Measurements from ENCODE around the gene TTC7B.

TTC7B gene

DNA sequence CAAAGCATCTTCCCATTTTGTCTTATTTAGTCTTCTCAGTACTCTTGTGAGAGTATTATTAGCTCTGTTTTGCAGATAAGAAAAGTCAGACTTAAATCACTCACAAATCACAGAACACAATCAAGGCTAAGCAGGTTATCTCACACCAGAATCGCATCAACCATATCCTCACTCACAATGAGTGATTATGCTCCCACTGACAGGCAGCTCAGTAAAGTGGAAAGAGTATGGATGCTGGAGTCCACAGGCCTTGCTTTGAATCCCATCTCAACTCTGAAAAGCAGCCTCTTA lies 43.1 kb downstream of the TTC7B start:
- DNase-seq, result no peak

DNA sequence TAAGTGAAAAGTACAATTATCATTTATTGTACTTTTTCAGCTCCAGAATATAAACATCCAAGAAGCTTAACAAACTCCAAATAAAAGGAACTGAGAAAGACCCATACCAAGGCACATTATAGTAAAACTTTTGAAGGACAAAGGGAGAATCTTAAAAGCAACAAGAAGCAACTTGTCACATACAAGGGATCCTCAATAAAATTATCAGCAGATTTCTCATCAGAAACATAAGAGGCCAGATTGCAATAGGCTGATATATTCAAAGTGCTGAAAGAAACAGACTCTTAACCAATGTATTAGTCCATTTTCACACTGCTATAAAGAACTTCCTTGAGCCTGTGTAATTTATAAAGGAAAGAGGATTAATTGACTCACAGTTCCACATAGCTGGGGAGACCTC lies 48.3 kb downstream of the TTC7B start:
- no peak for DNase-seq

DNA sequence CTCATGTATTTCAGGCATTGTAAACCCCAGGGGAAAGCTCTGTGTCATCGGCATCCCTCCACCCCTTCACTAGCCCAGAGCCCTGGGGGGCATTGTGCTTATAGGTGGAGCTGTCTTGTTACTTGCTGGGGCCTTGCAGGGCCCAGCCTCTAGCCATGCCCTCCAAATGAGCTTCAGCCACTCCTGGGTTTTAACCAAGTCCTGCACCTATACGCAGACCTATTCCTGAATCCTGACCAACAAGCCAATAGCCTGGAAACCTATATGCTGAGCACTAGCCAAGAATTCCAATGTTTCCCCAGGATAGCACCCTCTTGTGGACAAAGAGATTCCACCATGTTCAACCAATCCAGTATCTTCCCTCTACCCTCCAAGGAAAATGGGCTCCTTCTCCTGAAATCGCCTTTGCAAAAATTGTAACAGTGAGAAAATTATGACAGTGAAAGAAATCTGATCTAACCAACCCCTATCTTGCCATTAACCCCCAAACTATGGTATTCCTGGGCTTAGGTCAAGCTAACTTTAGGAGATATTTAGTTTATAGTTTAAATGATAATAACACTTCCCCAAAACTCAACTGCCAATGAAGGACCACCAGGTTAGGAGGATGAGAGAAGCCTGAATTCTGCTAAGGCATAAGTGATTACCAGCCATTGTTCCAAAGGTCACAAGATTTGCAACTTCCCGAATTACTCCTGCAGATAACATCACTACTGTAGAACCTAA lies 55.5 kb downstream of the TTC7B start:
- DNase-seq, result peak; percentile 58

DNA sequence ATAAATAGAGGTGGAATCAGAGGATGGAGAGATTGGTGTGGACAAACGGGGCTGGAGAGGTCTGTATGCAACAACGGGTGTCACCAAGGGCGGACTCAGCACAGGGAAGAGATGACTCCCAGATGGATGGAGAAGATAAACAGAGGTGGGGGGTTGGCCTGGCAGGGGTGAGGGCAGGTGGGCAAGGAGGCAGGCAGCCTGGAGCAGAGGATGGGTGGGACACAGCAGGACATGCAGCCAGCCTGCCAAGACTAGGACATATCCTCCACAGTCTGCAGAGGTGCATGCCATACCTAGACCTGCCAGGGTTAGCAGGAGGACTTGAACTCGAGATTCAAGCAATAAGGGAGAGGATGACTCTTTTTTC lies 56.2 kb downstream of the TTC7B start:
- no peak for DNase-seq

DNA sequence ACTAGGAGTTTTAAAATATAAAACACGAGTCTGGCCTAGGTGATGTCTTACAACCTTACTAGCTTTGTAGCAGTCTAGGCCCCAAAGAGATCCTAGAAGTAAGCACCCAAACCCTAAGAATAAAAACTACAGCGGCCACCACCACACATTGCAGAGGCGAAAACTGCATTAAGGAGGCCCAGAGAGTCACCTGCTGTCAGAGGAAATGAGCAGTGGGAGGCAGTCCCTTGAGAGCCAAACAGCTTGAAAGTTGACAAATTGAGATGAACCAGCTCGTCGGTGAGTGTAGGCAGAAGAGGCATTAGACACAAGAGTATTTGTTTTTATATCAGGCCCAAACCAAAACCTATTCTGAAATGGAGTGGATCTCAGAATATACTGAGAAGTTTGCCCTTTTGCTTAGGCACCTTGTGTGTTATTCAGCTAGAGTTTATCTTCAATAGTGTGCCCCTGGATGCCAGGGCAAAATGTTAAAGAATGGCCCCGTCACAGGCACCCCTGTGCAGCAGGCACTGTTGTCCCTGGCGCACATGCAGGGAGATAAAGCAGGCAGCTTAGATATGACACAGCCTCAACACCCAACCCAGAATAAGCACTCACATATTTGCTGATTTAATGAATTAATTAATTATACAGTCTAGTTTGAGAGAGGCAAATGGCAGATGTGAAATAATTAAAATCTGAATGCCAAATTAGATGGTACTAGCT lies 56.7 kb downstream of the TTC7B start:
- no peak for DNase-seq

DNA sequence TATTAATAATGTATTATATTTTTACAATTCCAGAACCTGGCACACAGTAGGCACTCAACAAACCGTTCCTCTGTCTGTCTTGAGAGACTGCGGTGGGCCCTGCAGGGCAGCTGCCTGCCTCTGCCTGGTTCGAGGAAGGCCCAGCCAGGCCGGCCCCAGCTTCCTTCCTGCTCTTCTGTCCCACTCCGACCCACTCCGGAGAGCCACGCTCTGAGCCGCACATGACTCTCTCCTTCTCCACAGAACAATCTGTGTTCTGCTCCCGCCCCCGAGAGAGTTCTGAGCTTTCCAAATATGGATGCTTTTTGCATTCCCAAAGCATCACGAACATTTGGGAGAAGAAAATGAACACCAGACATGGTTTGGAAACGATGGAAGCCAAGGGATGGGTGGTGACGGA lies 57.3 kb downstream of the TTC7B start:
- no peak for DNase-seq

DNA sequence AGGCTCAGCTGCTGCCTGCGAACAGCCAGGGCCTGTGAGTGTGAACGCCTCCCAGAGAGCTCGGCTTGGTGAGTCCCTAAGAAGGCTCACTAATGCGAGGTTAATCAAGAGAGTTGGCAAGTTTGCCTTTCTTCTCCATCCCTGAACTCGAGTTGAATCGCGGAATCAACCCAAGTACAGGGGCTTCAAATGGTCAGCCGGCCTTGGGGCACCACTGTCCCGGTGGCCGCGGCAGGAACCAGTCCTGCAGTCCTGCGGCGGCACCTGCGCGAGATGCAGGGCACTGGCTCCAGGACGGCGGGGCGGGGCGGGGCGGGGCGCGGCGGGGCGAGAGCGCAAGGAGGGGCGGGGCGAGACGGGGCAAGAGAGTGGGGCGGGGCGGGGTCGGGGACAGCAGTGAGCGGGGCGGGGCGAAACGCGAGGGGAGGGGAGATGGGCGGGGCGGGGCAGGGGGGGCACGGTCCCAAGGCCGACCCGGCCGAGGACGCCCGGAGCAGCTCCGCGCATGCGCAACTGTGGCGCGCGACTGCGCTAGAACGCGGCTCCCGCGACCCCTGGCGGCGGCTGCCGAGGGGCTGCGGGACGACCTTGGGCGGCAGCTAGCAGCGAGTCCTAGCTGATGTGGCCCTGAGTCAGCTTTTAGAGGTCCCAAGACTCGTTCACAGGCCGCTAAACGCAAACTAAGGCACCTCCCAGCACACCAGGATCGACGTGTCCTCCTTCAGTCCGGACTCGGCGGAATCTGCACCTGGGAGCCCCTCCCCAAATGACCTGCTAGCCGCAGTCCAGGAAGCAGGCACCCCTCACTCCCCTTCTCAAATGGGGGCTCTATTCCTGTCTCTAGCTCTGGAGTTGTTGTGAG lies 58.0 kb downstream of the TTC7B start:
- DNase-seq, result peak; percentile 48

DNA sequence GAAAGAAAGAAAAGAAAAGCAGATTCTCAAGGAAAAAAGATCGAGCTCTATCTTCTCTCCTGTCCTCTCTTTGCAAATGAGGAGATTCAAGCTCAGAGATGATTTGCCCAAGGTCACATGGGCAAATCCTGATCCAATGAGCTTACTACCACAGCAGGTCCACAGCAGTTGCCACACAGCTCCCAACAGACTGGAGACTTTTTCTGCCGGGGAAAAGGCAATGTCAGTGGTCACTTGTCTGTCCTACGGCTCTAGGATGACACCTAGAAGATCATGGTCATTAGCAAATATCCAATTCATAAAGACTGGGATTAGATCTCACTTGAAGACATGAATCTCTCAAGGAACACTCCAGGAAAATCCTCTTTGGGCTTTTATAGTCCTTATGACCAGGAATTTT lies 58.8 kb downstream of the TTC7B start:
- DNase-seq, result no peak

DNA sequence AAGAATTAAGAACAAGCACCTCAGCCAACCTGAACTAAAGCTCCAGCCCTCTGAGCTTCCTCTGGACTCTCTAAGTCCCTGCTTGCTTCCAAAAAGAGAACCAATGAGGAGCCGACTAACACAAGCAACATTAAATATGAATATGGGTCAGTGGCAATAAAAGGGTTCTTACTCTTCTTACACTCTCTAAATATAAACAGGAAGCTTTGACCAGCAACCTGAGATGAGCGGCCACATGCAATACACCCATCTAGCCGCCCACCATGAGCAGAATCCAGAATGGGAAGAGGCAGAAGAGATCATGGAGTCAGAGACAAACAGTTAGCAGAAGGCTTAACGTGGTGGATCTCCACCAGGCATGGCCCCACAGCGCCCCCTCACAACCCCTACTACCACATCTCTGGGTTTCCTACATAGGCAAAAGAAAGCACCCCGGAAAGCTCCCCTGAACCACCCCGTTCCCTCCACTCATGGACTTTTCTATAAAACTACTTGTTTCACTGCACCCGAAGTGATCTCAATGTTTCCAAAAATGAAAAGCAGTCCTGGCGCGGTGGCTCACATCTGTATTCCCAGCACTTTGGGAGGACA lies 59.4 kb downstream of the TTC7B start:
- peak; percentile 10 for DNase-seq

DNA sequence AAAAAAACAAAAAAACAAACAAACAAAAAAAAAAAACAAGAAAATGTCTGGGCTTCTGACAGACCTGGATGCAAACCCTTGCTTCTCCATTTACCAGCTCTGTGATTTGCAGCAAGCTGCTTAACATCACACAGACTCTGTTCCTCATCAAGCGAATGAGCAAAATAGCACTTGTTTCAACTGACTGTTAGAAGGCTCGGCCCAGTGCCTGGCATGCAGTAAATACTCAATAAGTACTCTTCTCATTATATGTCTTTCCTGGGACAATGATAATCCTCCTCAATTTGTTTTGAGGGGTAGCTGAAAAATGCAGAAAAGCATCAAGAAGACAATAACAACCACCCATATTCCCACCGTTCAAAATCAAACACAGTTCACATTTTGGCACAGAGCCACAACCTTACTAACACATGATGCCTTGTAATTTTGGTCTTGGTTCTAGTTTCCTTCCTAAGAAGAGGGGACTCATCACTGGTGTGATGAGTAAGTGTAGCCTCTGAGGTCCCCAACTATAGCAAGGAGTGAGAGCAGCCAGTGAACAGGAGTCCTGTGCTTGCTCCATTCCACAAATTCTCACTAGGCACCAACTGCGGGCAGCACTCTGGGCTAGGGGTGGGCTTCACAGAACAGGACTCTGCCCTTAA lies 60.4 kb downstream of the TTC7B start:
- no peak for DNase-seq

DNA sequence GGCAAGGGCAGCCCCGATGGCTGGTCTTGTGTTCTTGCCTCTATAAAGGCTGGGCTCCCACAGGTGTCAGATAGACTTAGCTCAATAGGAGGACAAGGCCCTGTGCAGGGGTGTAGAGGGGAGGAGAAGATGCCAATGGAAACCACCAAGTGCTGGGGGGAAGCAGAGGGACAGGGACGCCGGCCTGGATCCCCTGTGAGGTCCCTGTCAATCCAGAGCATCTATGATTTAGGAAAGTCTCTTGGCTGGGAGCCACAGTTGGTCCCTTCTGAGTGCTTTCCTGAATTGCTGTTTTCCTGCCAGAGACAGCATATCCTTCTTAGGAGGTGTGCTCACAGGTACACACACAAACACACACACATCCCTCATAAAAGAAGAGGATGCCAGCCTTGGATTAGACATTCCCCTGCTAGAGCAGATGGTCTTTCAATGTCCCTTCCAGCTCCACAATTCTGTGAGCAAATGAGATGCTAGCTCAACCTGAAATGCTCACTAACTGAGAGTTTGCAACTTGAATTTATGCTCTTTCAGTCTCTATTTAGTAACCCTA lies 62.7 kb downstream of the TTC7B start:
- no peak for DNase-seq

DNA sequence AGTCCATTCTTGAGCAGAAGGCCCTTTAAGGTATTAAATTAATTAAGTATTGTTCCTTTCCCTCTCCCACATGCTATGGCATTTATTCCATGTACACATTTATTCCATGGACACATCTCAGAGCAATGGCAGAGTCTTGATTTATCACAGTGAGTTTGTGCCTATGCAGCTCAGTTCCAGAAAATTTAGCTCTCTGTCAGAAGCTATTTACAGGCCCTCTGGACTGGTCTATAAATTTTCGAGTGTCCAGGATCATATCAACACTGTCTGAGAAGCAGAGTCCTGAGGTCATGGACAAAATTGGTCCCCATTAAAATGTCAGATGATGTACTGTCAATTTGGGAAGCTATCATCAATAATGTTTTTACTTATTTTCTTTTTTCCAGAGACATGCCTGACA lies 65.5 kb downstream of the TTC7B start:
- DNase-seq, result no peak

DNA sequence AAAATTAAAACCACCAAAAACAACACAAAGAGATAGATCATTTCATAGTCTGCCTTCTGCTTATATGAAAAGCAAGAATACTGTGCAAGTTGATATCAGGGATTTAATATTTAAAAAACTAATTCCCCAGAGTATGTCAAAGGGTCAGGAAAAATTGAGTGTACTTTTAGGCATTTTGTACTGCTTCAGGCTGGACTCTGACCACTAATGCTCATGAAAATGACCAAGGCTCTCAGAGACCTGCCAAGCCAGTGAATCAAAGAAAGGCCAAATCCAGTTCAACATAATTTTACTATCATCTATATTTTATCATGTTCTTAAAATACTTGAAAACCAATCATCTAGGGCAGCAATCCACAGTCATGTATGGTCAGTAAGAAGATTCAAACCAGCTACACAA lies 66.0 kb downstream of the TTC7B start:
- DNase-seq, result no peak

DNA sequence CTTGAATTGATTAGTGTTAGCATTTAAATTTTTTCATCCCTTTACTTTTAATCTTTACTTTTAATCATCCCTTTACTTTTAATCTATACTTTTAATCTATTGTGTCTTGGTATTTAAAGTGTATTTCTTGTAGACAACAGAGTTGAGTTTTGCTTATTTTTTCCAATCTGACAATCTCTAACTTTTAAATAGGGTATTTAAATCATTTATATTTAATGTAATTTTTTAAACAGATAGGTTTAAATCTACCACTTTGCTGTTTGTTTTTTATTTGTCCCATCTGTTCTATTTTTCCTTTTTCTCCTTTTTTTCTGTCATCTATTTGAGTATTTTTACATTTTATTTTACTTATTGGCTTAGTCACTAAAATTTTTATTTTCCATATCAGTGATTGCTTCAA lies 68.3 kb downstream of the TTC7B start:
- DNase-seq, result no peak

DNA sequence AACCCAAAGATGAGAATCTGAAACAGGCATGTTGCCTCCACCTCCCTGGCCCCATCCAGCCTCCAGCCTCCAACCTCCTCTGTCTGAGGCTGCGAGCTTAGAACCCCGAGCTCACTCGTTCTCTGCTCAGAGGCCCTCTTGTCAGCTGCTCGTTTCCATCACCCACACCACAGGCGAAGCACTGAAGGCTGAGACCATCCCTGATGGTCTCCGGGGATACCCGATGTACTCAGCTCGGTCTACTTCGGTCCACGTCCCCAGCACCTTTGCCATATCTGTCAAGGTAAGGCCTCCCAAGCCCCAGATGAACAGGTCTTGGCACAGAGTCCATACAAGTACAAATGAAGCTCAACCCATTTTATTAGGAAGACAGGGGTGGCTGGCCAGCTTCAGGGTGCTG lies 72.4 kb downstream of the TTC7B start:
- no peak for DNase-seq

DNA sequence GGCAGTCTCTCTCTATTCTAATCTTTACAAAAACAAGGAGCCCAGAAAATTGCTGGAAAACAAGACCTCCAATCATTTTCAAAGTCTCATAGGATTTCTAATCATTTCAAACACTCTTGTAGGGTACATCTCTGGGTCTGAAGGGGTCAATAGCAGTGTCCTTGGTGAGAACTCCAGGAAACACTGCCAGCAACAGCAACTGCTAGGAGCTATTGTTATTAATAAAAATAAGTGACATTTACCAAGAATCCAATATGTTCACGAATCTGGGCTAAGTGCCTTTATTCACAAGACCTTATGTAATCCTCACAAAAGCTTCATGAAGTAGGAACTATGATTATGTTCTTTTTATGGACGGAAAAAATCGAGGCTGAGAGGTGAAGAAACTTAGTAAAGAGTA lies 72.8 kb downstream of the TTC7B start:
- no peak for DNase-seq

DNA sequence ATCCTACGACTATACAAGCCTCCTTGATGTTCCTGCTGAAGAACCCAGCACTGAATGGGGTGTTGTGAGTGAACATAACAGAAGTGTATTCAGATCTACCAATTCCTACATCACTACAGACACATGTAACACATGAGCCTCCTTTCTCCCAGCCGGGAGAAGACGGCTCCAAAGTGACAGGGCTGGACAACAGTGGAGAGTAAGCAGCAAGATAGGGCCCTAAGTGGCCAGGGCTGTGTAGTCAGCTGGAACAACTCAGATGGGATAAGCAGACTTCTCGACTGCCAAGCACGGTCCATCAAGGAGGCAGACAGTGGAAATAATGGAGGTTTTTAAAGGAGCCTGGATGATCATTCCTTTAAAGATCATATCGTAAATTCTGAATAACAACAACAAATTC lies 73.5 kb downstream of the TTC7B start:
- DNase-seq, result no peak

DNA sequence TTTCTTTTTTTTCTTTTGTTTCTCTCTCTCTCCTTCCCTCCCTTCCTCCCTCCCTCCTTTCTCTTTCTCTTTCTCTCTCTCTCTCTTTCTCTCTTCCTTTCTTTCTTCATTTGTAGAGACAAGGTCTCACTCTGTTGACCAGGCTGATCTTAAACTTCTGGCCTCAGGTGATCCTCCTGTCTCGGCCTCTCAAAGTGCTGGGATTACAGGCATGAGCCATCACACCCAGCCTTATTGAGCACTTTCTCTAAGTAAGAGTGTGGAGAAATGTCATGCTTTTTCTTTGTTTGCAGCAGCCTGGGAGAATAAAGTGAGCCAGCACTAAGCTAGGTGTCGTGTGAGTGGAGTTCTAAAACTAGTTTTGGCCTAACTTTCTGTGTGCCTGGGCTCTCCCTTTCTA lies 74.0 kb downstream of the TTC7B start:
- DNase-seq, result no peak

DNA sequence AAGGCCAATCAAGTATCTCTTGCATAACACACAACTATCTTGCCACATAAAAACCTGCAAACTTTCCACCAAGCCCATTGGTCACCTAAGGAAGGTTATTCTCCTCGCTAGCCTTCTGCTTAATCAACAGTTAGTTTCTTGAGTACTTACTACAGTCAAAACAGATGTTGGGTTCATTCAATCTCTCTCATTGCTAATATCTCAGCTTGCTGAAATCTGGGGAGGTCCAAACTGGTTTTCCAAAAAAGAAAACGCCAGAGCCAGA lies 74.6 kb downstream of the TTC7B start:
- DNase-seq, result no peak

DNA sequence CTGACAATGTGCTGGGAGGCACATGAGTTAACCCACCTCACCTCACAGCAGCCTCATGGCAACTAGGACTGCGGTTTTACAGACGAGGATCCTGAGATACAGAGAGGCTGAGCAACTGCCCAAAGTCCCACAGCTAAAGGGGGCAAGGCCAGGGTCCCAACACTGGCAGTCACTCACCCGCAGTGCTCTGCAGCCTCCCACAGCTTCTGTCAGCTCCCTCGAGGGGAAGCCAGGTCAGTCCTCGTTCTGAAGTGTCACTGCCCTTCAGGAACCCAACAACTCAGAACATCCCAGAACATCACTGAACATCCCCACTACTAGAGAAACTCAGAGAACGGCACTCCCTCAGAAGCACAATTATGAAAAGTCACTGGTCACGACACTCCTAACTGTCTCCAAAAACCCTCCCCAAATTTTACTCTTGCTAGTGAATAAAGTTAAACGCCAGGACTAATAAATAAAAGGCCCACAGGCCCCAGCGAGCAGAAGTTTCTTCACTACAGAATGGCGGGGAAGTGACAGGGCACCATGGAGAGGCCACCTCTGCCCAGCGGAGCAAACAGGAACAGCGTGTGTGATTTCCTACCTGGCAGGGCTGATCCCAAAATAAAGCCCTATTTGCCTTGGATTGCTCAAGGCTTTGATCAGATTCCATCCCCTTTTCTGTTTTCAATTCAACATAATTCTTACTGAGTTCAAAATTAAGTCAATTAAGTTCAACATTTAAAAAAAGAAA lies 75.1 kb downstream of the TTC7B start:
- DNase-seq, result no peak

DNA sequence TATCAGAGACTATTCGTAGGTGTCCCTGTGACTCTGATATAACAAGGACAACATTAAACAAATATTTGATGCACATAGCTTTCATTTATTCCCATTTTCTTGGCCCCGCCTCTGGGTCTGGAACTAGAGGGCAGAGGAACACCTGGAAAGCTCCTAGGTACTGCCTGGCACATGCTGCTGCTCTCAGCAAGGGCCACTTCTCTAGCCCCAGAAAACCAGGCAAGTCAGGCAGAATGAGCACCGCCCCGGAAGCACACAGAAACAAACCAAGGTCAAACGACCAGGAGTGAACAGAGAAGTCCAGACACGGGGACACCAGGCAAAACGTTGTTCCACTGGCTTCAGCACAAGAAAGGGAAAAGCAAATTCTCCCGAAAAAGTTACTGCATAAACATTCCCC lies 76.1 kb downstream of the TTC7B start:
- DNase-seq, result no peak

DNA sequence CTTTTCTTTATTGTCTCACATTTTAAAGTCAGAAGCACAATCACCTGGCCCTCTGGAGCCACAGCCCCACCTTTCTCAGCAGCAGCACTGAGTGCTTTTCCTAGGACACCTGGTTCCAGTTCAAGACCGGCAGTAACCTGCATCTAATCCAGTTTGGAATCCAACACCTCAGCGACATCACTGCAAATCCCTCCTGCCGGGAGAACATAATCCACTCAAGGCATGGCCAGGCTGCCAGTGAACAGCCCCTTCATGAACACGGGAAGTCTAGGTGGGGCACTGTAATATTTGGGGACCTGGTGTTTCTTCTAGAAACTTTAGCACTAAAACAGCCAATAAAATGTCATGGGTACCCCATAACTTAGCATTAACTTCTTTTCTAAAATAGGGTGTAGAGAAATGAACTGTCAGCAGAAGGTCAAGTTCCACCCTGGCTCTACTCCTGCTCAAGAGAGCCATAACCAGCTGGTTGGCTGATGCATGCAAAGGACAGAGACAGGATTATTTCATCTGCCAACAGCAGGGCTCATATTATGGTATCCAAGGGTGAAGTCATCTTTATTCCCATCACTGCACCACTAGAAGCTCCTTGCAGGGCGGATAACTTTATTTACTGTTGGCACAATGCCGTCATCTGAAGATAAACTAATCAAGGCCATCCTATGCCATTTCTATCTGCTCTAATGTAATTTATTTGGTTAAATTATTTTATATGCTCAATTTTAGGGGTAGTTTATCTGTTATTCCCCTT lies 76.7 kb downstream of the TTC7B start:
- no peak for DNase-seq
